ENCODE data around the gene ZC3HAV1. TPM values are rescaled to one million over a fixed set of nuclear protein-coding genes. Genes with fewer than 3 reads are reported as not detected.
"Not testable (repeated sequence)": the region's sequence is repeated elsewhere in the genome, so short reads cannot be mapped to it uniquely, and the experiment has no call there.

The ZC3HAV1 gene
- total RNA-seq, 1 donor from 2014 or later, result 36.0 TPM

DNA sequence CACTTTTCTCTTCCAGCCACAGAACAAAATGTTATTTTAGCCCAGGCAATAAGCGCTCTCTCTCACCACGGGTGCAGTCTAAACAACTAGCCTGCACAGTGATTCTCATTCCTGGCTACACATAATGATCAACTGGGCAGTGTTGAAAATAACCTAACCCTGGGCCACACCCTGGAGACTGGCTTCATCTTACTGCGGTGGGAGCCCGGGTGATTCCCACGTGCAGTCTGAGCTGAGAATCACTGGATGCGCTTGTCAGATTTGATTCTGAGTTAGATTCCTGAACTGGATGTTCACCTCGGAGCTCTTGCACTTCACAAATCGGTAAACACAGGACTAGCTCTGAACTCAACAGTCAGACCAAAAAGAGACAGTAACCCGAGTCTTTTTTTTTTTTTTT, 14.9 kb downstream of the ZC3HAV1 start:
- peak overlapping the region; percentile 44 for H3K27ac ChIP-seq
- H3K4me3 ChIP-seq, result peak overlapping the region; percentile 9
- DNase-seq (no peak), ATAC-seq (peak; percentile 24)
- intact Hi-C loops (cut with DNase I), result no loop called here
- TF ChIP-seq, protein P1, sequence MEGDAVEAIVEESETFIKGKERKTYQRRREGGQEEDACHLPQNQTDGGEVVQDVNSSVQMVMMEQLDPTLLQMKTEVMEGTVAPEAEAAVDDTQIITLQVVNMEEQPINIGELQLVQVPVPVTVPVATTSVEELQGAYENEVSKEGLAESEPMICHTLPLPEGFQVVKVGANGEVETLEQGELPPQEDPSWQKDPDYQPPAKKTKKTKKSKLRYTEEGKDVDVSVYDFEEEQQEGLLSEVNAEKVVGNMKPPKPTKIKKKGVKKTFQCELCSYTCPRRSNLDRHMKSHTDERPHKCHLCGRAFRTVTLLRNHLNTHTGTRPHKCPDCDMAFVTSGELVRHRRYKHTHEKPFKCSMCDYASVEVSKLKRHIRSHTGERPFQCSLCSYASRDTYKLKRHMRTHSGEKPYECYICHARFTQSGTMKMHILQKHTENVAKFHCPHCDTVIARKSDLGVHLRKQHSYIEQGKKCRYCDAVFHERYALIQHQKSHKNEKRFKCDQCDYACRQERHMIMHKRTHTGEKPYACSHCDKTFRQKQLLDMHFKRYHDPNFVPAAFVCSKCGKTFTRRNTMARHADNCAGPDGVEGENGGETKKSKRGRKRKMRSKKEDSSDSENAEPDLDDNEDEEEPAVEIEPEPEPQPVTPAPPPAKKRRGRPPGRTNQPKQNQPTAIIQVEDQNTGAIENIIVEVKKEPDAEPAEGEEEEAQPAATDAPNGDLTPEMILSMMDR (IDR thresholded peaks at IDR 0.05), result no peak
- peaks cover 19% of the 10 kb centered on the region for H3K36me3 ChIP-seq
- H3K4me1 ChIP-seq, result peaks cover 27% of the 10 kb centered on the region
- no peaks in the 10 kb centered on the region for H3K9me3 ChIP-seq
- no peaks in the 10 kb centered on the region for H3K27me3 ChIP-seq

DNA sequence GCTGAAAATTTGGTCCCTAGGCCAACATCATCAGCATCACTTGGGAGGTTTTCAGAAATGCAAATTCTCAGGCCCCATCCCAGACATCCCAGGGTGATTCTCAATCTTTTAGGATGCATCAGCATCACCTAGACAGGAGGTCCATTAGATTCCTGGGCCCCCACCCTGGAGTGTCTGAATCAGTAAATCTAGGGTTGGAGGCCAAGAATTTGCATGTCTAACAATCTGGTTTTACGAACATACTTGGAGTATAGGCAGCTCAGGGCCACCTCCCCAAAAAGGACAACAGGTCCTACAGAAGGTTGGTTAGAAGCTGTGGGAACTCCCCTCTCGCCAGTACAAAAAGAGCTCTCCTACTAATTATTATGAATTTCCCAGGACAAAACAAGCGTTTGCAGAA, 15.5 kb downstream of the ZC3HAV1 start:
- no peak for ATAC-seq
- intact Hi-C loops (cut with DNase I), result no loop called here
- H3K4me3 ChIP-seq, result no peak overlapping the region

DNA sequence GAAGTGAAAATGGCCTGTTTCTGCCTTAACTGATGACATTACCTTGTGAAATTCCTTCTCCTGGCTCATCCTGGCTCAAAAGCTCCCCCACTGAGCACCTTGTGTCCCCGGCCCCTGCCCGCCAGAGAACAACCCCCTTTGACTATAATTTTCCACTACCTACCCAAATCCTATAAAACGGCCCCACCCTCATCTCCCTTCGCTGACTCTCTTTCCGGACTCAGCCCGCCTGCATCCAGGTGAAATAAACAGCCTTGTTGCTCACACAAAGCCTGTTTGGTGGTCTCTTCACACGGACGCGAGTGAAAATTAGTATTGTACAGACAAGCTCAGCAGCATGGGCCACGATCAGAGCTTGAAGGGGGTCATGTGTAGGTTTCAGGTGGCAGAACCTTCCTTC, 16.0 kb downstream of the ZC3HAV1 start:
- H3K9me3 ChIP-seq; ATAC-seq; intact Hi-C loops (cut with DNase I); H3K27ac ChIP-seq; H3K27me3 ChIP-seq; DNase-seq; H3K4me3 ChIP-seq: not testable (repeated sequence)
- Histone ChIP-seq H3K36me3 (peaks cover 25% of the 10 kb centered on the region), H3K4me1 (peaks cover 16% of the 10 kb centered on the region)

More for the DNA sequence above, 15.5 kb downstream of the ZC3HAV1 start:
- Histone ChIP-seq H3K27me3 (no peaks in the 10 kb centered on the region), H3K27ac (peak overlapping the region; percentile 44), H3K36me3 (peaks cover 24% of the 10 kb centered on the region), H3K4me1 (peaks cover 21% of the 10 kb centered on the region), H3K9me3 (no peaks in the 10 kb centered on the region)
- no peak for DNase-seq
- TF ChIP-seq, protein P1 (IDR thresholded peaks at IDR 0.05), result no peak

DNA sequence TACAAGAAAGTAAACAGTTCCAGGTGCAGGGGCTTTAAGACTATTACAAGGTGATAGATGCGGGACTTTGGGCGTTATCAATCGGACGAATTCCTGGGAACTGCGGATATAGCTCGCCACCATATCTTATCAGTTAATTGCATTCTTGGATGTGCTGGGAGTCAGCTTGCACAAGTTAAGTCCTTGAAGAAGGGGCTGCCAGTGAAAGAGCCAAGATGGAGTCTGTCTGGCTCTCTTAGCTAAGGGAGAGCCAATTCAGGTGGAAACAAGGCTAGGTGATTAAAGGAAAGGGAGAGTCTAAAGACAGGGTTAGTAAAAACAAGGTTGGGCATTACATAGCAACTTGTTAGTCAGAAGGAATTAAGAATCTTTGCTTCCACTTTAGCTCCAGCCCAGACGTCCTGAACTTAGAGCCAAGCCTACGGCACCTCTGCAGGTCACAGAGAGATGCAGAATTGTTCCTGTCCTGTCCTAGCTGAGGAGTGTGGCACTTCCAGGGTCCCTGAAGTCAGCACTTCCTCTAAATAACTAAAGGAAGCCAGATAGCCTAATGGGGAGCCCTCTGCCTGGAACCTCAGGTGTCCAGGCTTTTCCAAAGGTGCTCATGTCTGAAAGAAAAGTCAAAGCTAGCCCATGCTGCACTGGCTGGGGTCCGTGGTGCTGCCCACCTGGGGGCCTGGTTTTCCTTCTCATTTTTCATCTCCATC, 17.3 kb downstream of the ZC3HAV1 start:
- DNase-seq, result no peak
- peak overlapping the region; percentile 31 for H3K27ac ChIP-seq
- H3K27me3 ChIP-seq, result no peaks in the 10 kb centered on the region
- no peak overlapping the region for H3K4me3 ChIP-seq
- H3K9me3 ChIP-seq, result no peaks in the 10 kb centered on the region
- TF ChIP-seq, protein P1 (IDR thresholded peaks at IDR 0.05), result no peak
- H3K36me3 ChIP-seq, result peaks cover 32% of the 10 kb centered on the region
- peaks cover 16% of the 10 kb centered on the region for H3K4me1 ChIP-seq
- ATAC-seq, result no peak
- intact Hi-C loops (cut with DNase I), result no loop called here

DNA sequence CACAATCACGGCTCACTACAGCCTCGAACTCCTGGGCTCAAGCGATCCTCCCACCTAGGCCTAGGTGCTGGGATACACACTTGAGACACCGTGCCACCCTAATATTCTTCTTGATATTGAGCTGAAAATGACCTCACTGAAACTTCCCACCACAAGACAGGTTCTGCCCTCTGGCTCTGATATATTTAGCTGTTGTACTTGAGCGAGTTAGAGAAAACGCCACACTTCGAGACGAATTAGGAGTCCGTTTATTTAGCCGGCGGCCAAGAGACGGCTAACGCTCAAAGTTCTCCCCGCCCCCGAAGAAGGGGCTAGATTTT, 17.9 kb downstream of the ZC3HAV1 start:
- H3K4me3 ChIP-seq, result no peak overlapping the region
- intact Hi-C loops (cut with DNase I), result no loop called here
- H3K36me3 ChIP-seq, result peaks cover 34% of the 10 kb centered on the region
- H3K9me3 ChIP-seq, result no peaks in the 10 kb centered on the region
- no peaks in the 10 kb centered on the region for H3K27me3 ChIP-seq
- peaks cover 16% of the 10 kb centered on the region for H3K4me1 ChIP-seq
- H3K27ac ChIP-seq, result peak overlapping the region; percentile 36
- TF ChIP-seq, protein P1 (IDR thresholded peaks at IDR 0.05), result no peak
- ATAC-seq (no peak), DNase-seq (no peak)

DNA sequence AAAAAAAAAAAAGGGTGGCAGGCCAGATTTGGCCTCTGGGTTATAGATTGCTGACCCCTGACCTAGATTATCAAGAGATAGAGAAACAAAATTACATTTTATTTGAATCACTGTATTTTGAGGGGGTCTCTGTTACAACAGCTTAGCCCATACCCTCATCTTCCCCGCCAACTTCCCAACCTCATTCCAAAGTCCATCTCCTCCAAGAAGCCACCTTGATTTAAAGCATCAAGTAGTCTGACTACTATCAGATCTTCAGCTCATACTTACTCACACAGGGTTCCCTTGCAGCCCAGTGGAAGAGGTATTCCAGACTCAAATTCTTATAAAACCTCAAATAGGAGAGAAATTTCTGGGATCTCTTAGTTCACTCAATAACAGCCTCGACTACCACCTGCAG, 20.4 kb downstream of the ZC3HAV1 start:
- no peak for DNase-seq
- Histone ChIP-seq H3K4me1 (peaks cover 22% of the 10 kb centered on the region), H3K27me3 (no peaks in the 10 kb centered on the region), H3K4me3 (no peak overlapping the region), H3K9me3 (no peaks in the 10 kb centered on the region), H3K36me3 (peaks cover 54% of the 10 kb centered on the region), H3K27ac (no peak overlapping the region)
- ATAC-seq, result no peak
- TF ChIP-seq, protein P1 (IDR thresholded peaks at IDR 0.05), result no peak
- intact Hi-C loops (cut with DNase I), result no loop called here
